Measurements from ENCODE around the gene MARCKS. TPM values are rescaled to one million over a fixed set of nuclear protein-coding genes. Genes with fewer than 3 reads are reported as not detected.
A peak's percentile ranks its signal among the peaks of the same experiment; 100 is the strongest.

Gene MARCKS
- total RNA-seq, 1 donor from 2014 or later = 116 TPM

DNA sequence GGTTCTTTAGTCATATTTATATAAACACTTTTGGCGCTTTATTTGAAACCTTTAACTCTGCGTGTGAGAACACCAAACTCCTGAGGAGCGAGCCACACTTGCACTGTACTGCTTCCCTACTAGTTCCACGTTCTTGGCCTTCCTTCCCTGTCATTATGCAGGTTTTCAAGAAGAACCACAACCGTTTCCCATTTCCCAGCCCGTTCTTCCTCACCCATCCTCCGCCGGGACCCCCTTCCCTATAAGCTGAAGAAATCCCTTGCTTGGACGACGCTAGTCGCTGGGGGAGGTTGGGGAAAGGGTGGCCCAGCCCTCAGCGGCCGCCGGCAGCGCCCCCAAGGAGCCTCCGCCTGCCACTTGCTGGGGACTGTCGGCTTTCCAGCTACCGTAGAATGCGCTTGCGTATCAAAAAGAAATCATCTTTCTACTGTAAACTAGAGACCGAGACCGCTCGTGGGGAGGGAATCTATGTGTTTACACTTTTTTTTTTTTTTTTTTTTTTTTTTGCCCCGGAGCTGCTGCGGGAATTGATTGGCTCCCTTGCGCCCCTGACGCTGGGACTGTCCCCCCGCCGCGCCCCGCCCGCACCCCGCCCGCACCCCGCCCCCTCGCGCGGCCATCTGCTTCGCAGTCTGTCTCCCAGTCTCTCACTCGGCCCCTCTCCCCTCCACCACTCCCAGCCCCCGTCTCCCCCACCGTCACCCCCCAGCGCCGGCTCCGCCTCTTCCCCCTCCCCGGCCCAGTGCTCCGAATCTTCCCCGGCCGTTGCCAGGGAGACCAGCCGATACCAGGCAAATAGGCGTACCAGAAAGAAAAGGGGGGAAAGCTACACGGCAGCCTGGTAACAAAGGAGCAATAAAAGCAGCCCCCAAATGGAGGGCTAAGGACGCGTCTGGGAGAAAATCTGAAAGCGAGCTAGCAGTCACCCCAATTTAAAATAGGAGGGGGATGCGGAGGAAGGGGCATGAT is 2.3 kb upstream of the MARCKS start:
- no peak for DNase-seq (ENCODE audit: low read depth)
- Histone ChIP-seq H3K36me3 (ENCODE audit: control insufficient read depth, insufficient read depth, low read length) (no peaks in the 10 kb centered on the region), H3K27me3 (ENCODE audit: control insufficient read depth, insufficient read depth, low read length) (no peaks in the 10 kb centered on the region), H3K4me3 (ENCODE audit: low read depth, low read length) (peak overlapping the region; percentile 100)
- TF ChIP-seq, protein P1, sequence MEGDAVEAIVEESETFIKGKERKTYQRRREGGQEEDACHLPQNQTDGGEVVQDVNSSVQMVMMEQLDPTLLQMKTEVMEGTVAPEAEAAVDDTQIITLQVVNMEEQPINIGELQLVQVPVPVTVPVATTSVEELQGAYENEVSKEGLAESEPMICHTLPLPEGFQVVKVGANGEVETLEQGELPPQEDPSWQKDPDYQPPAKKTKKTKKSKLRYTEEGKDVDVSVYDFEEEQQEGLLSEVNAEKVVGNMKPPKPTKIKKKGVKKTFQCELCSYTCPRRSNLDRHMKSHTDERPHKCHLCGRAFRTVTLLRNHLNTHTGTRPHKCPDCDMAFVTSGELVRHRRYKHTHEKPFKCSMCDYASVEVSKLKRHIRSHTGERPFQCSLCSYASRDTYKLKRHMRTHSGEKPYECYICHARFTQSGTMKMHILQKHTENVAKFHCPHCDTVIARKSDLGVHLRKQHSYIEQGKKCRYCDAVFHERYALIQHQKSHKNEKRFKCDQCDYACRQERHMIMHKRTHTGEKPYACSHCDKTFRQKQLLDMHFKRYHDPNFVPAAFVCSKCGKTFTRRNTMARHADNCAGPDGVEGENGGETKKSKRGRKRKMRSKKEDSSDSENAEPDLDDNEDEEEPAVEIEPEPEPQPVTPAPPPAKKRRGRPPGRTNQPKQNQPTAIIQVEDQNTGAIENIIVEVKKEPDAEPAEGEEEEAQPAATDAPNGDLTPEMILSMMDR (IDR thresholded peaks at IDR 0.05; ENCODE audit: insufficient read depth, low read length, poor library complexity, severe bottlenecking) = peak; percentile 33

DNA sequence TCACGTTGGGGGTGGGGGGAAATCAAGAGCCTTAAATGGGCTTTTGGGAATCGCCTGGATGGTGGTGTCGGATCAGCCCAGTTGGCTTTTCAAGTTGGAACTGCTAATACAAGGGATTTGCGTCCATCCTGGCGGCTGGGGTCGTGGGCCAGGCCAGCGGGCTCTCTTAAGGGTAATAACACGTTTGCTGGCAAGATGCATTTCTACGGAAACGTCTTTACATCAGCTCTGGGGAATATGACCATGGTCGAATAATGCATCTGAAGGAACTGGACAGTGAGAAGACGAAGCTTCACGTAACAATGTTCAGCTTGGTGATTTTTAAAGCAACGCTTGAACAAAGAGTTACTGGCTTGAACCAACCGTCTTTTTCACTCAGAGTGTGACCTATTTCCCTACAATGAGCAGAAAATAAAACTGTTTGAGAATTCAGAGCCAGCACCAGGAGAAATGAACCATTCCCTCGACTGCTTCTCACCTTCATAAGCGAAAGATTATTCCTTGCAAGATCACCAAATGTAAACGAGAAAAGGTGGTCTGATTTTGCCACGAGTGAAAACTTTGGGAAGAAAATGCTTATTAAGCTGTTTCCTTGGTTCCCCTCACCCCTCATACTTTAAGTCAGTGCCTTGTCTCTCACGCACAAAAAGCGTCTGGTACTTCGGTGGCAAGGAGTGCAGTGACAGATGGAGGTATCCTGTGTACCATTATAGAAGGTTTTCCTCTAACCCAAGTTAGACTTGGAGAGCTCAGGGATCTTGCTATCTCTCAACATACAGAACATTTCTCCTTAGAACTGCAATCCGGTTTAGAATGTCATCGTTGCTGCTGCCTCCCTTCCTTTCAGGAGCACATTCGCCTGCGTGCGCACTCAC is 1.4 kb upstream of the MARCKS start:
- H3K27me3 ChIP-seq (ENCODE audit: control insufficient read depth, insufficient read depth, low read length) = no peaks in the 10 kb centered on the region
- H3K36me3 ChIP-seq (ENCODE audit: control insufficient read depth, insufficient read depth, low read length) = no peaks in the 10 kb centered on the region
- DNase-seq (ENCODE audit: low read depth) = no peak
- peak overlapping the region; percentile 100 for H3K4me3 ChIP-seq (ENCODE audit: low read depth, low read length)
- TF ChIP-seq, protein P1 (IDR thresholded peaks at IDR 0.05; ENCODE audit: insufficient read depth, low read length, poor library complexity, severe bottlenecking) = no peak

DNA sequence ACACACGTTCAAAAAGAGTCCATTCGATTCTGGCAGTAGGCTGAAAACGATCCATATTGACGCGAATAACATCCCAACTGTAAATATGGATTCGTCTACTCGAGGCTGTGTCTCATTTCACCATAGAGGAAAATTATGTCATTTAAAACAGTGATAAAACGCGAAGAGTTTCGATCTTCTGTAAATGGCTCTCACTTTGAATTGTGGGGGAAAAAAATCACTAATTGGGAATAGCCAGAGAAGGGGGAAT is 845 bp upstream of the MARCKS start:
- no peak for DNase-seq (ENCODE audit: low read depth)
- Histone ChIP-seq H3K4me3 (ENCODE audit: low read depth, low read length) (peak overlapping the region; percentile 100), H3K36me3 (ENCODE audit: control insufficient read depth, insufficient read depth, low read length) (no peaks in the 10 kb centered on the region), H3K27me3 (ENCODE audit: control insufficient read depth, insufficient read depth, low read length) (no peaks in the 10 kb centered on the region)
- TF ChIP-seq, protein P1 (IDR thresholded peaks at IDR 0.05; ENCODE audit: insufficient read depth, low read length, poor library complexity, severe bottlenecking) = no peak

DNA sequence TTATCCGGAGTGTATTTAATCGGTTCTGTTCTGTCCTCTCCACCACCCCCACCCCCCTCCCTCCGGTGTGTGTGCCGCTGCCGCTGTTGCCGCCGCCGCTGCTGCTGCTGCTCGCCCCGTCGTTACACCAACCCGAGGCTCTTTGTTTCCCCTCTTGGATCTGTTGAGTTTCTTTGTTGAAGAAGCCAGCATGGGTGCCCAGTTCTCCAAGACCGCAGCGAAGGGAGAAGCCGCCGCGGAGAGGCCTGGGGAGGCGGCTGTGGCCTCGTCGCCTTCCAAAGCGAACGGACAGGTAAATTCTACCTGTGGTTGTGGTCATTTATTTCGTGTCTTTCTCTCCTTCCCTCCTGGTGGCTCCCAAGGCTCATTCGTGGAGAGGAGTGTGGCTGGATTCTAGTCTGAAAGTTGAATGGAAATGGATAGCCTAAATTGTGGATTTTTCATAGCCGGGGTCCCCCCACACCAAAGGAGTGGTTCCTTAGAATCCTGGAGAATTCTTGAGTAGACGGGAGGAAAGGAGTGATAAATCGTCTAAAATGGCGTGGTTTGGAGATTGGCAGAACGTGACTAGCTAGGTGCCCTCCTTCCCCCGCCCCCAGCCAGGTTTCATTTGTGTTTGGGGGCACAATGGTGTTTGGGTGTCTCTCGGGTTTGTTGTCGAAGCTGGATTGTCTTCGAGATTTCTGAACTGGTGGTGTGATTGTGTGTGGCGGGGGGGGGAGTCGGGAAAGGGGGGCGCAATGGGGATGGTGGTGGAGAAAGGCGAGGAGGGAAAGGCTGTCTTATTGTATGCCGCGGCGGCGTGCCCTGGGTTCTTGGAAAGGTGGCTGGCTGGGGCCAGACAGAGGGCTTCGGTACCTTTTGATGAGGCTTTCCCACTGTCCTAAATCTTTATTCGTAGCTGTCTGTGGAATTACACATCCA is 673 bp downstream of the MARCKS start:
- TF ChIP-seq, protein P1 (IDR thresholded peaks at IDR 0.05; ENCODE audit: insufficient read depth, low read length, poor library complexity, severe bottlenecking) = no peak
- peak overlapping the region; percentile 100 for H3K4me3 ChIP-seq (ENCODE audit: low read depth, low read length)
- H3K27me3 ChIP-seq (ENCODE audit: control insufficient read depth, insufficient read depth, low read length) = no peaks in the 10 kb centered on the region
- H3K36me3 ChIP-seq (ENCODE audit: control insufficient read depth, insufficient read depth, low read length) = no peaks in the 10 kb centered on the region
- no peak for DNase-seq (ENCODE audit: low read depth)

DNA sequence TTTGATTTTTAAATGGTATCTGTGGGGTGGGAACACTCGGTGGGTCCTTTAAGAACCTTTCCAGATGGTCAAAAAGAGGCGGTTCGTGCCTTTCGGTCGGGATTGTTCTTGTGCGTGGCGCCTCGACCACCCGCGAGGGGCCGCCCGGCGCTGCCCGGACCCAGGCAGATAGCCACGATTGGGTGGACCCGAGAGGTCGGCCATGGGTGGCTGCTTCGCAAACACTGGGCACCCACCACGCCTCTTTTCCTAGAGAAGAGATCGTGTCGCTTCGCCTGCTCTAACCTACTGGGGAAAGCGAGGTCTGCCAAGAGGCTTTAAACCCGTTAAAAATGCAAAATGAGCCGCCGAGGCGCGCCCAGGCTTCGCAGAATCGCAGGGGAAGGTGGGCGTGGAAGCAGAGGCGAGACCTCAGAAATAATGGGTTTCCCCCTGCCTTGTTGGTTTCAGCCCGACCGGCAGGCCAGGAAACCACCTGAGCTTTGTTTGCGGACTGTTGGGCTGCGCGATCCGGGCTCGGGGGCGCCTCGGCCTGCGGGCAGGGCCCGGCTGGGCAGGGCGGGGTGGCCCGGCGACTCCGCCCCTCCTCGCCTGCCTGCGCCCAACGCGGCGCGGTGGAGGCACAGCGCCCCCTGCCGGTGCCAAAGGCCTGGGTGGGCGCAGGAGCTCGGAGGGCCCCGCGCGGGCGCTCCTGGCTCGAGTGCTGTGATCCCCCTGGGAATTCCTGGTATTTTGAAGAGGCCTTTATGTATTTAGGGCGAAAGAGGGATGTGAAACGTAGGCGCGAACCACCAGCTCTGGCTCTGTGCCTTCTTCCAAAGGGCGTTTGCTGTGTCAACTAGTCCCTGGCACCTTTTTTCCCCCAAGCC is 1.6 kb downstream of the MARCKS start:
- TF ChIP-seq, protein P1 (IDR thresholded peaks at IDR 0.05; ENCODE audit: insufficient read depth, low read length, poor library complexity, severe bottlenecking) = peak; percentile 49
- H3K27me3 ChIP-seq (ENCODE audit: control insufficient read depth, insufficient read depth, low read length) = no peaks in the 10 kb centered on the region
- DNase-seq (ENCODE audit: low read depth) = no peak
- peak overlapping the region; percentile 100 for H3K4me3 ChIP-seq (ENCODE audit: low read depth, low read length)
- H3K36me3 ChIP-seq (ENCODE audit: control insufficient read depth, insufficient read depth, low read length) = no peaks in the 10 kb centered on the region
